ENCODE measurements around the gene DPM2. TPM values are rescaled to one million over a fixed set of nuclear protein-coding genes. Genes with fewer than 3 reads are reported as not detected.

DPM2 gene
- total RNA-seq, 1 donor from 2014 or later, result 32.7 TPM

GRCh38 chr9:127977009-127977883 is 39.6 kb upstream of the DPM2 start:
- H3K4me1 Mint-ChIP-seq (ENCODE audit: low read depth, unreplicated experiment), result peaks cover 24% of the 10 kb centered on the region
- DNase-seq (ENCODE audit: low read depth) (no peak), FAIRE-seq (no peak)
- Histone ChIP-seq H2AFZ (ENCODE audit: low read depth, low read length) (no peak overlapping the region), H3K9ac (ENCODE audit: low read length) (no peak overlapping the region), H3K27me3 (ENCODE audit: insufficient read depth, low read length) (no peaks in the 10 kb centered on the region), H3K36me3 (ENCODE audit: insufficient read depth, low read length) (no peaks in the 10 kb centered on the region), H4K20me1 (ENCODE audit: insufficient read depth, low read length) (peaks cover 78% of the 10 kb centered on the region), H3K79me2 (ENCODE audit: insufficient read depth, low read length) (peaks cover 77% of the 10 kb centered on the region), H3K4me3 (ENCODE audit: insufficient read depth, low read depth, low read length) (no peak overlapping the region), H3K27ac (ENCODE audit: low read depth, low read length) (no peak overlapping the region), H3K4me2 (ENCODE audit: low read length) (peak overlapping the region; percentile 97), H3K4me1 (ENCODE audit: insufficient read depth, low read length) (peaks cover 45% of the 10 kb centered on the region), H3K9me3 (ENCODE audit: insufficient read depth, low read depth, low read length) (no peaks in the 10 kb centered on the region)
- peak overlapping the region; percentile 73 for H3K4me3 Mint-ChIP-seq (ENCODE audit: unreplicated experiment)
- no peaks in the 10 kb centered on the region for H3K27me3 Mint-ChIP-seq (ENCODE audit: low read depth, unreplicated experiment)
- H3K27ac Mint-ChIP-seq (ENCODE audit: unreplicated experiment), result peak overlapping the region; percentile 83
- H3K9me3 Mint-ChIP-seq (ENCODE audit: unreplicated experiment), result no peaks in the 10 kb centered on the region
- TF ChIP-seq, protein P1, sequence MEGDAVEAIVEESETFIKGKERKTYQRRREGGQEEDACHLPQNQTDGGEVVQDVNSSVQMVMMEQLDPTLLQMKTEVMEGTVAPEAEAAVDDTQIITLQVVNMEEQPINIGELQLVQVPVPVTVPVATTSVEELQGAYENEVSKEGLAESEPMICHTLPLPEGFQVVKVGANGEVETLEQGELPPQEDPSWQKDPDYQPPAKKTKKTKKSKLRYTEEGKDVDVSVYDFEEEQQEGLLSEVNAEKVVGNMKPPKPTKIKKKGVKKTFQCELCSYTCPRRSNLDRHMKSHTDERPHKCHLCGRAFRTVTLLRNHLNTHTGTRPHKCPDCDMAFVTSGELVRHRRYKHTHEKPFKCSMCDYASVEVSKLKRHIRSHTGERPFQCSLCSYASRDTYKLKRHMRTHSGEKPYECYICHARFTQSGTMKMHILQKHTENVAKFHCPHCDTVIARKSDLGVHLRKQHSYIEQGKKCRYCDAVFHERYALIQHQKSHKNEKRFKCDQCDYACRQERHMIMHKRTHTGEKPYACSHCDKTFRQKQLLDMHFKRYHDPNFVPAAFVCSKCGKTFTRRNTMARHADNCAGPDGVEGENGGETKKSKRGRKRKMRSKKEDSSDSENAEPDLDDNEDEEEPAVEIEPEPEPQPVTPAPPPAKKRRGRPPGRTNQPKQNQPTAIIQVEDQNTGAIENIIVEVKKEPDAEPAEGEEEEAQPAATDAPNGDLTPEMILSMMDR (IDR thresholded peaks at IDR 0.05; ENCODE audit: insufficient read depth, low read depth, low read length), result no peak
- TF ChIP-seq EZH2 (IDR thresholded peaks at IDR 0.05; ENCODE audit: insufficient read depth, low read length), result no peak
- peaks cover 1% of the 10 kb centered on the region for H3K36me3 Mint-ChIP-seq (ENCODE audit: low read depth, unreplicated experiment)

DNA sequence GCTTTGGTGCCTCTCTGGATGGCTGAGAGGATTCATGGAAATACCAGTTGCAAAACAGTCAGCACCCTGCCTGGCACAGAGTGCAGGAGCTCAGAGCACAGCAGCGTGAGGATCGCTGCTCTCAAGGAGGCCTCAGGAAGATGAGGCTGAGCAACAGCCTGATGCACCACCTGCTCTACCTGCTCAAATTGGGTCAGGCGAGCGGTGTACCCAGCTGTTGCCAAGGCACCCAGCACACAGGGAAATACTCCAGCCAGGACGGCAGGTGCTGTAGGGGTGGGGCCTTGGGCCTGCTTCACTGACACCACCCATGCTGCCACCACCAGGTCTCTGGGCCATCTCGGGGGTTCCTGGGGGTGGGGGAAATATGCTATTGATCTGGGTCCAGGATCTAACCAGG is 38.8 kb upstream of the DPM2 start:
- Histone ChIP-seq H3K9ac (ENCODE audit: low read length) (no peak overlapping the region), H3K36me3 (ENCODE audit: insufficient read depth, low read length) (no peaks in the 10 kb centered on the region), H2AFZ (ENCODE audit: low read depth, low read length) (no peak overlapping the region), H3K9me3 (ENCODE audit: insufficient read depth, low read depth, low read length) (no peaks in the 10 kb centered on the region), H3K4me1 (ENCODE audit: insufficient read depth, low read length) (peaks cover 42% of the 10 kb centered on the region), H3K27ac (ENCODE audit: low read depth, low read length) (no peak overlapping the region), H3K27me3 (ENCODE audit: insufficient read depth, low read length) (no peaks in the 10 kb centered on the region), H3K4me2 (ENCODE audit: low read length) (no peak overlapping the region), H3K79me2 (ENCODE audit: insufficient read depth, low read length) (peaks cover 84% of the 10 kb centered on the region), H3K4me3 (ENCODE audit: insufficient read depth, low read depth, low read length) (no peak overlapping the region), H4K20me1 (ENCODE audit: insufficient read depth, low read length) (peaks cover 85% of the 10 kb centered on the region)
- no peak for DNase-seq (ENCODE audit: low read depth)
- H3K4me3 Mint-ChIP-seq (ENCODE audit: unreplicated experiment), result peak overlapping the region; percentile 50
- no peaks in the 10 kb centered on the region for H3K9me3 Mint-ChIP-seq (ENCODE audit: unreplicated experiment)
- H3K36me3 Mint-ChIP-seq (ENCODE audit: low read depth, unreplicated experiment), result peaks cover 1% of the 10 kb centered on the region
- peaks cover 2% of the 10 kb centered on the region for H3K27me3 Mint-ChIP-seq (ENCODE audit: low read depth, unreplicated experiment)
- no peak overlapping the region for H3K27ac Mint-ChIP-seq (ENCODE audit: unreplicated experiment)
- no peak for FAIRE-seq
- TF ChIP-seq, protein P1 (IDR thresholded peaks at IDR 0.05; ENCODE audit: insufficient read depth, low read depth, low read length), result no peak
- TF ChIP-seq EZH2 (IDR thresholded peaks at IDR 0.05; ENCODE audit: insufficient read depth, low read length), result no peak
- peaks cover 30% of the 10 kb centered on the region for H3K4me1 Mint-ChIP-seq (ENCODE audit: low read depth, unreplicated experiment)
